Middle frontal gyrus (tissue), 1 donor: Measurements from ENCODE around the gene NRIP1.
A peak's percentile ranks its signal among the peaks of the same experiment; 100 is the strongest.

ENCODE experiments used
- DNase-seq: peaks from one replicate; pipeline ENCODE4 v3.0.0-alpha.2; 2015; ENCODE audit warnings: low spot score; ENCODE audit errors: extremely low spot score

Gene NRIP1

DNA sequence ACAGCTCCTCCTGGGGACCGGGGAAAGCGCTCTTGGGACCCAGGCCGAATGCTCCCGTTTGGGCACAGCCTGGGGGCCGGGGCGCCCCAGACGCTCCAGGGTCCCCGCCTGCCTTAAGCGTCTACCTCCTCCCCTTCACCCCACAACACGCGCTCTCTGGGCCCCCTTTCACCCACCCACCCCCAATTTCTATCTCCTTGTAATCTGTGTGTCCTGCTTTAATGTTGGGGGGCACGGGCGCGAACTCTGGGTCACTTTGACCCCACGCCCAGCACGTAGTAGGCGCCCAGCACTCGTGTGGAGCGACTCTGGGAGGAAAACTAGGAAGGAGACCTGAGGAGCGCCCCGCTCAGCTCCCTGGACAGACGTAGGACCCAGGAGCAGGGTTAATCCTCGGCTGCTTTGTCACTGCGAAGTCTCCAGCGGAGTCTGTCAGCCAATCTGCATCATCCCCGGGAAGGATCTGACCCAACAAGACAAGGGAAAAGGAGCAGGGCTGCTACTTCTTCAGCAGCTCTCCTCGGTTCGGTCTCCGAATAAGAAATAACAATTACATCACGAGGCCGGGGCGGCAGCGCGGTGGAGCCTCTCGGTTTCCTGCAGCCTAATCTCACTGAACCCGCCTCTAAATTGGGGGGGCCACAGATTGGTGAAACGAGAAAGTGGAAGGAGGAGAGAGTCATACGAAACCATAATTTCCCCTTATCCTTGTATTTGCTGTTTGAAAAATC lies 757 bp upstream of the NRIP1 start:
- DNase-seq, result peak; percentile 70

DNA sequence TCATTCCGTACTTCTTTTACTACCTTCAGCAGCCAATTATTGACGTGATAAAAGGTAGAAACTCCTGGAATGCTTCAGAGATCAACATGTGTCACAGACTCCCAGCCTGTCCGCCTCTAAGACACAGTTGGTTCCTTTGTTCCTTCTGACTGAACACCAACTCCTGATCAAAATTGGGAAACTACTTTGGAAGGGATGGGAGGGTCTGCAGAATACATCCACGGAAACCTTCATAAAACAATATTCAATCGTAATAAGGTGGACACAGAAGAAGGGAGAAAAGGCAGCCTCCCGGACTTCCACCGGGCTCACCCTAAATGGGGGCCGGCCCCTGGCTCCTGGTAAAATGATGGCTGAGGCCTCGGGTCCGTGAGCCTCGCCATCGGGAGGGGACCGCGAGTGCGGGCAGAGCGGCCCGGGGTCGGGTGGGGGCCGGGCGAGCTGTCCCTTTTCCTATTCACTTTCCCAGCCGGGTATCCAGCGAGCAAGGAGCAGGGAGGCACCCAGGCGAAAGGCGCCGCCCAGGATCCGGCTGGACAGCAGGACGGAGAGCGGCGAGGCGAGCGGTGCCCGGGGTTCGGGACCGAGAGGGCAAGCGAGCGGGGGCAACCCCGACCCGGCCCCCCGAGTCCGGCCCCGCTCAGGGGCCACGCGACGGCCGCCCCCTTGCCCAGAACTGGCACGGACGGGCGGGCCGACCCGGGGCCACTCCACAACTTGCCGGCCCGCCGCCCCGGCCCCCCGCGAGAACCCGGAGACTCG lies 805 bp downstream of the NRIP1 start:
- no peak for DNase-seq

DNA sequence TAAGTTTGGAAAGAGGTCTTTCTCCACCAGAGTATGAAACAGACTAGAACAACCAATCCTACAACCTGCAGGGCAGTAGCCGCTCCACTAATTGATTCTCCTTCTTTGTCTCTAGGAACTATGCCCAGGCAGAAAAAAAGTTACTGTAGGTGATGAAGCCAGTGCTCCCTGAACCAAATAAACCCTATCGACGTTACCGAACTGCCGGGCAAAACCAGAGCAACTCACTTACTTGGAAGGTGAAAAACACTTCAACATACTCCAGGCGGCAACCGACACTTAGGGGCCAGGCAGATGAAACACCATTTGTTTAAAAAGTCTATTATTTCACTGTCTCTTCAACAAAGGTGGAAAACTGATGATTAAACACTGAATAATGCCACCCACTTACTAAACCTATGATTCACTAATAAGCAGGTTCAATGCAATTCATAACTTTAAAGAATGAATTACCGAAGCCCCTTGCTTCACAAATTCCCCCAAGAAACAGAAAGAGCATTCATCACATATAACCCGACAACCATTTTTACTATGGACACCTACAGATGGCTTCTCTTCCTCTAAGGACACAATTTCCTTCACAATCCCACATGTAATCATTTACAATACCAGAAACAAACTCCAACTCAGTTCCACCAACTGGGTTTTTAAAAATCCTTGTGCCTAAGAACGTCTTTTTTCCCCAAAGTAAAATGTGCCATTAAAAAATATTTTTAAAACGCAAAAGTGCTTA lies 1.6 kb downstream of the NRIP1 start:
- no peak for DNase-seq

DNA sequence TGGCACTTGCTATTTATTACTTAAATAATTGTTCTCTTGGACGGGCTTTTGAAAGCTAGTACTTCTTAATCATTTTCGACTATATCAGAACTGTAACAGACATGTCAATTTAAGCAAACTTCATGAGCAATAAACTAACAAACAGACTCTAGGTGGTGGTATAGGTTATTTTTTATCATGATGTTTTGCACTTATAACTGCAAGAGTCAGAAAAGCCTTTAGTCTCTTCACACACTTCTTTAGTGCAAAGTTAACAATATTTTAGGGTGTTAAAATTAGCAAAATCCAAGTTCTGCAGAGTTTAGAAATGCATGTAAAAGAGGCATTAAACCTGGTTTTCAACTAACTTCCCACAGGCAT lies 2.2 kb downstream of the NRIP1 start:
- no peak for DNase-seq

DNA sequence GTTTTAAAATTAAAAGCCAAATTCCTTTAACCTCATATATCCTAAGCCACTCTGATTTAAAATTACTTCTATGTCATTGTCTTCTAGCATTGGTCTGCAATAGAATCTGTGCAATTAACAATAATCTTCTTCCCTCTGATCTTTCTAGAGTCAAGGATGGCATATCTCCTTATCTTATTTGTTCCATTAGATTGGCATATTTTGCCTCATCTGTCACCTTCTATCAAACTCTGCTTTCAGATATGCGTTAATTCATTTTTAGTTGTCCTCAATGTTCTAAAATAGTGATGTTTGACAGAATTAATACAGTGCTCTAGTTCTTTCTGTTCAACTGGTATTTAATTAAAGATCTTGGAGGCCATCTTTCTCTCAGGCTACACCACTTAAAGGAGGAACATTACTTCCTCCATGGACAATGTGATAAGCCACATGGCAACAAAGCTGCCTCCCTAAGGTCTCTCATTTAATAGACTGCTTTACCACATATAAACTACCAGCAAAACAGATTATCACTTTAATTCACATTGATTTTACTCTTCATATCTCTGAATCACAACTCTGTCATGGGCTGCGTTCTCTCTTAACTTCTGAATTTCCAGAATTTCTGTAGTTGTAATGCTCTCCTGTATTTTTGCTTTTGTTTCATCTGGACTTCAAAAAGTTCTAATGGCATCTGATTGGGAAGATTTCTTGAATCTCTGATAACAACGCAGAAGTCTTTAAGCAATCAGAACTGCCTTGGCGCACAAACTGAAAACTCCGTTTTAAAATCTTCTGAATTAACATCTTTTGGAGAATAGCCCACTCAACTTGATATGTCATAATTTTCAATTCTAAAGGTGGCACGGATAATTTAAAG lies 2.8 kb downstream of the NRIP1 start:
- no peak for DNase-seq

DNA sequence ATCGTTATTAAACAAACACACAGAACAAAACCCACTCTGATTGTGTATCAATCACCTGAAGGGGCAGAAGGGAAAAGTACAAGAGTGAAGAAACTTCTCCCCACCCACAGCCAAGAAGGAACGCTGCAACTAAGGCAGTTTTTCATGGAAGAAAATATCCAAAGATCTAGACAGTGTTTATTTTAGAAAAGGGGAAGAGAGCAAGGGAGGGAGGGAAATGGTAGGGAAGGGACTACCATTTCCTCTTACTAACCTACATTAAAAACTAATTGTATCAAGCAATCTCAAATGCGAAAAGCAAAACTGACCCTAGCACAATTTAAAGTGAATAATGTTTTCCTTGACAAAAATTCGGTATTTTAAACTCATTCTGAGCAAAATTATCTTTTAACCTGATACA lies 3.5 kb downstream of the NRIP1 start:
- no peak for DNase-seq

DNA sequence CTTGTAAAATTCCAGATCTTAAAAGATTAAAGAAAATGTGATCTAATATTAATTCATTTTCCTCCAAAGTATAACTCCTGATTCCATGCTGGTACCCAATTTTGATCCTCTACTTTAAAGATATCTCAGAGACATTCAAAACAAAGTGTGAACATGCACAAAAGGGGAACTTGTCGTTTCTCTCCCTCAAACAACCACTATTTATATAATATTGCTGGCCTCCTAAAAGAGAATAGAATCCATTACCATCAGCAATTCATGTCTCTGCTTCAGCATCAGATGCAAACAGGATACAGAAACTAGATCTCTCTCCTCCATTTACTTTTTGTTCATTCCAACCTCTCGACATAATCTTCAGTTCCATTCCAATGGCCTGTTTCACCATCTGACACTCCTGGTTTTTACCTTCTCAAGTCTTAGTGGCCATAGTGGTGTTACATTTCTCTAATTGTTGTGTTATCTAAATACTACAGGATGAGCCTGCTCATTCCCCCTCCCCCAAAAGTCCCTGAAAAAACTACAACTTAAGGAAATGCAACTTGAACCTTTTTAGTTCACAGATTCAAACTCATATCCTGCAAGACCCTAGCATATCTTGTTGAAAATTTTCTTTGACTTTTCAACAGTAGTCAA lies 4.1 kb downstream of the NRIP1 start:
- no peak for DNase-seq

DNA sequence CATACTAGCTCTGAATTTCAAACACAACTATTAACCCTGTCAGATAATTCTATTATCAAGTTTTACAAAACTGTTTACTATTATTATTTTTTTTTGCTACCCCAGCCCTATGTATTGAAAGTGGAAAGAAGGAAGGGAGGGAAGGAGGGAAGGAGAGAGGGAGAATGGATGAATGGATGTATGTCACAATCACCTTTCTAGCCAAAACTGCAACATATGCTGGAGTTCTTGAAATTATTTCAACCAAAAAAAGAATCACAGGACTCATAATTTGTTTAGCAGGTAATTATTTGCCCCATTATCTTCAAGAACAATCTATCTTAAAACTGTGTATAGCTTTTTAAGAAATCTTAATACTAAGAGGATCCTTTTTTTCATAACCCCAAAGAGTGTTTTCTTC lies 5.4 kb downstream of the NRIP1 start:
- DNase-seq, result no peak

DNA sequence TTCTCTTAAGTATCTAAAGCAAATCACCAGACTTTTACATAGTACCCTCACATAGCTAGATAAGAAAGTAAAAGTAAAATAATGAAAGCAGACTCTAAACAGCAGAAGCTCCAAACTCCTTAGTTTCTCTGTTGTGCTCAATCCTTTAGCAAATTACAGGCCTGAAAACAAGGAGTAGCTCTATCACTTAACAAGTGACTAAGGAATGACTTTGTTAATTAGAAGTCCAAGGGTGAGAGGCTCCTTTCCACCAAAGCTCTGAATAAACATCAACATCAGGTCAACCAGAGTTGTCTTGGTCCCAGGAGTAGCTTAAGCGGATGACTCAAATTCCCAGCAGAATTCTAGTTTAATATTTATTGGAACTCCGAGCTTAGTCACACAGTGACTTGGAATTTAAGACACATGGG lies 5.9 kb downstream of the NRIP1 start:
- DNase-seq, result no peak

DNA sequence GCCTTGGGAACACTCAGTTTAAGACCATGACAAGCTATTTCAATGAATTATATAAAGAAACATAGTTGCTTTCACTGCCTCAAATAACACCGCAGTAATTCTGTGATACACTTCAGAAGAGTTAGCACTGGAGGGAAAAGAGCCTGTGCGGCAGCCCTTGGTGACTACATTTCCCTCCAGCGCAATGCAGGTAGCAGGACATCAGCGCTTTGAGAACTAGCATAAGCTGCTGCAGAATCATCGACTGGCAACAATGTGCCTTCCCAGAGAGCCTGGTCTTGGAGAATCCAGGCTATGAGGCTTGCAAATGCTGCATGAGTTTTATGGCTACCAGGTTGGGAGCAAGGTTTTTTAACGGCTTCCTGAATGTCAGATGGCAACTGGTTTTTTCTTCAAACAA lies 7.5 kb downstream of the NRIP1 start:
- no peak for DNase-seq

DNA sequence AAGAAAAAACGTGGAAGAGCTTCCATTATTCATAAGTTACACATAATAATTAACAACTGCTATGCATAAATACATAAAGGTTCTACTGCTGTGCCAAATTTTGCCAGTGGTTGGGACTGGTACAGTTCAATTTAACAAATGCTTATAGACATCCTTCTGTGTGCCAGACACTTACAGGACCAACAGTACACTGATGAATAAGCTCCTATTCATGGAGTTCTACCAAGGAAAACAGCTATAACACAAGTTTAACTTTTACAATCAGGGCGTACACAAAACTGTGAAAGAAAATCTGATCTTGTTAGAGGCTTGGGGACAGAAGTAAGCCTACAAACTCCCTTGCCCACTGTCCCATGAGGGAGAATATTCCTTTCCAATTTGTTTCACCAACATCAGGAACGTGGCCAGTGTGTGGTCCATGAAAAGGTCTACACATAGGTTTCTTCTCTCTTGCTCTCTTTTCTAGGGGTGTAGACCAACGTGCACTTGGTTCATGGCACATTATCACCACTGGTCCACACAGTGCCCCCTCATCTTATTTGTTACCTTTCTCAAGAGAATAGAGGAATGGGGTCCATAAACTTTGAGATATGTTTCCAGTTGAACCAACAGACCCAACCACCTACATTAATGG lies 10.1 kb downstream of the NRIP1 start:
- no peak for DNase-seq

DNA sequence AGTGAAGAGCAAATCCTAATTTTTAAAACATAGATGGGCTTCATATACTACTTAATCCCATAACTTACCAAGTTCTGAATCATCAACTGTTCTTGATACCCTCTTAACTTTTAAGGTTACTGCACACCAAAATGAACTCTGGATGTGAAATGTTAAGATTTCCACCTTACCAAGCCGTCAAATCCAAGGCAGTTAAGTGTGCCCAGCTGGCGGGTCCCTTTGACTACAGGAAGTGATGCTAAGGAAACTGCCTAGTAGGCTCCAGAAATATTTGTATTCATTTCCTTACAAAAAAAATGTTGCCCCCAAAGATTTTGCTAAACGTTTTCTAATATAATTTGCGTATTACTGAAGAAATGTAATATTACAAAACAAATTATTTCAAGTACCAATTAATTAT lies 10.7 kb downstream of the NRIP1 start:
- DNase-seq, result no peak

DNA sequence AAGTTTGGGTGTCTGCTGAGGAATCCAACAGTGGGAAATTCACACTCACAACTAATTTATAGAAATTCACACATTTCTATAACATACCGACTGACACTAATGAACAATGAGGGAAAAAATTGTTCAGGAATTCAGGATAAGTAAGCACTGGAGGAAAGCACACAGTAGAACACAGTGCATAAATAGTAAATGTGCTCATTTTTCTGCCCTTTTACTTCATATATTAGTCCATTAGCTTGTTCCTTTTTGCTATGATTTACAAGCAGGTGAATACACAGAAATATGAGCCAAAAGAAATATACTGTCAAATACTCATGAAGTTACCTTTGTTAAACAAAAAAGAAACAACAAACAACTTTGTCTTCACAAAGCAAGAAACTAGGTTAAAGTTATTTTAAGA lies 11.3 kb downstream of the NRIP1 start:
- DNase-seq, result no peak

DNA sequence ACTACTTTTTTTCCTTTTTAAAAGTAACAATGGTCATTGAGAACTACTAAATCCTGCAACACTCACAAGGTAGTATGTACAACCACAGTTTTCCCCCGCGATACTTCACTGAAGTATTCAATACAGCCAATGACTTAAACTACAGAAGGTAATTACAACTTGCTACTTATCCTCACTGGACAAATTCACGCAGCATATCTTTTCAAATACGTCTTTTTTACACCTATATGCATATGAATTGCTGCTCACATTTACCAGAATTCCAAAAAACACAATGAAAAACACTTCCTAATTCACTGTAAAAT lies 12.4 kb downstream of the NRIP1 start:
- DNase-seq, result no peak

DNA sequence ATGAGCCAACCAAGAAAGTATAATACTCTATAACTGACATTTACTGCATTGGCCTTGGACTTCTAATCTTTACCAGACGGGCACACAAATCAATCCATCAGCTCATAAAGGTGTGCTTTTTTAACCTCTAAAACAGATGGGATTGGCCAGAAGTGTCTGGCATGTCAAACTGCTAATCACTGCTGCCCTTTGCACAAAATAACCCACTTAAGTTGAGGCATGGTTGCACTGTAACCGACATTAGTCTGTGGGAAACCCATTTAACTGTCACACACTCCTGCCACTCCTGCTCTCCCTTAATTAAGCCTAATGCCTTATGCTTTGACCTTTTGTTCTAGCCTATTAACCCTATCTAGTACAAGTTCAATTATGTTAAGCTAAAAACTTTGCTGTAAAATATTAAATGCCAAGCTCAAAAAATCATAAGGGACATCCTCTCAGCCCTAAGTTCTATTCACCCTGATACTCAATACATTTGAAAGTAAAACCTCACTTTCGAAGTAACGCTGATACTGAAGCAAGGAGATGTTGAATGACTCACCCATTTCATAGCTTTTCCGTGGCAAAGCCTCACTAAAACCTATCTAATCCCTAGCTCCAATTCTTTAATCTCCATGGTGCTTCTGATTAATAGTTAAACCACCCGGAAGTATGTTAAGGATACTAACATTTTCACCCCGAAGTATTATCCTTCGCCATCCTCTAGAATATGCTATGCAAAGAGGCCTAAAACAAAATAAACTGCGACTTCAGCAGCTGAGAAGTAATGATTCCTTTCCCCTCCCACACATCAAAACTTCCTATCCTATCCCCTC lies 12.9 kb downstream of the NRIP1 start:
- no peak for DNase-seq

DNA sequence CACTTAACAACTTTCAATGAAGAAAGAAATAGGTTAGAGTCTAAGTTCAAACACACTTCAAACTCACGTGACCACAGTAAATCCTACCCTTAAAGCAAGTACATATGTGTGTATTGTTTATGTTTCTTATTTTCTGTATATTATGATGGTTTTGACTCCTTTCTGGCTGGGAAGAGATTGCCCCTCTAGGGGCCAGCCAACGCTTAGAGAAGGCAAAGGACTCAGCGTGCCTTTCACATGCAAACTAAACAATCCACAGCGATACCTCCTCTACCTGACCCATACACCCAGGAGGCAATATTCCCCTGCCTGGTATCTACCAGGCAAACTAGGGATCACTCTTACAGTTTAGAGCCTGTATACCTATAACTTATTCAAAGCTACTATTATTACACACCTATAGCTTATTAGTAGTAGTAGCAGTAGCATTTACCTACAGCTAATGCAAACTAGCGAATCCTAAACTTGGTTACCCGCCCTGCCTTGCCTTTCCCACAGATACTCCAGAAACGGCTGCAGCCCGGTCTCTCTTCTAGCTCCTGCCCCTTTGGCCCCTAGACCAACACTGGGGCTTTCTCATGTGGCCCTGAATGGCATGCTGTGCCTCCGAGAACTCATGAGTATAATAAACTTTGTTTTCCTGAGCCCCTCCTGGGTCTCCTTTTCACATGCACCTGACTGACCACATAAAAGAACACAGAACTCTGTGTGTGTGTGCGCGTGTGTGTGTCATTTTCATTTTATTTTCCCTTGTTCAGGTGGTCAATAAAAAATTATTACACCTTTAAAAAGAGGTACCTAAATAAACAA lies 14.0 kb downstream of the NRIP1 start:
- DNase-seq, result no peak

DNA sequence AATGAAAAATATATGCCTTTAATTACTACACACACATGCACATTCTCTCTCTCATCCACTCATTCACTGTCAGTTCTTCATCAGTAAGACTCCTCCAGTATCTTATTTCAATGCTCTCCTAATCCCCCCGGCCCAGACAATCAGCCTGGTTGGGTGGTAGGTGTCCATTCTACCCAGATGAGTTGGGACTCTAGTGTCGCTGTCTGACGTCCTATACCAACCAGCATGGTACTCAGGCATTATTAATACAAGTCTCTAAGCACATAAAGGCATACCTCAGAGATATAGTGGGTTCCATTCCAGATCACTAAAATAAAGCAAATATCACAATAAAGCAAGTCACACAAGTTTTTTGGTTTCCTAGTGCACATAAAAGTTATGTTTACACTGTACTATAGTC lies 19.8 kb downstream of the NRIP1 start:
- DNase-seq, result no peak

DNA sequence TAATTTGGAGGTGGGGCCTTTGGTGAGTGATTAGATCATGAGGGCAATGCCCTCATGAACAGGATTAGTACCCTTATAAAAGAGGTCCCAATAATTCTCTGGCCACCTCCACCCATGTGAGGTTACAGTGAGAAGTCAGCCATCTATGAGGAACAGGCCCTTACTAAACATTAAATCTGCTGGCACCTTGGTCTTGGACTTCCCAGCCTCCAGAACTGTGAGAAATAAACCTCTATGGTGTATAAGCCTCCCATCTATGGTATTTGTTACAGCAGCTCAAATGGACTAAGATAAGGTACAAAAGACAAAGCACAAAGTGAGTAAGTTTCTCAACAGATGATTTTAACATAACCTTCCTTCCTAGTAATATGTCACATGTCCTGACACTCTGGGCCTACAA lies 22.3 kb downstream of the NRIP1 start:
- no peak for DNase-seq
